Erythroblast (primary cell): ENCODE measurements around the gene AOC1.
A peak's percentile ranks its signal among the peaks of the same experiment; 100 is the strongest.

Experiments
- DNase-seq, 2 experiments: peaks; one replicate each; lab custom pipeline; 2025; lab: John Stamatoyannopoulos, UW
- GATA1 ChIP-seq: IDR thresholded peaks from 2 replicates; pipeline ENCODE4 v1.6.1; 2011; ENCODE audit warnings: low read depth, mild to moderate bottlenecking, control low read depth, low read length, moderate library complexity
- POLR2A ChIP-seq: IDR thresholded peaks from 2 replicates; pipeline ENCODE4 v1.6.1; 2011; ENCODE audit warnings: mild to moderate bottlenecking, low read length

Gene AOC1

DNA sequence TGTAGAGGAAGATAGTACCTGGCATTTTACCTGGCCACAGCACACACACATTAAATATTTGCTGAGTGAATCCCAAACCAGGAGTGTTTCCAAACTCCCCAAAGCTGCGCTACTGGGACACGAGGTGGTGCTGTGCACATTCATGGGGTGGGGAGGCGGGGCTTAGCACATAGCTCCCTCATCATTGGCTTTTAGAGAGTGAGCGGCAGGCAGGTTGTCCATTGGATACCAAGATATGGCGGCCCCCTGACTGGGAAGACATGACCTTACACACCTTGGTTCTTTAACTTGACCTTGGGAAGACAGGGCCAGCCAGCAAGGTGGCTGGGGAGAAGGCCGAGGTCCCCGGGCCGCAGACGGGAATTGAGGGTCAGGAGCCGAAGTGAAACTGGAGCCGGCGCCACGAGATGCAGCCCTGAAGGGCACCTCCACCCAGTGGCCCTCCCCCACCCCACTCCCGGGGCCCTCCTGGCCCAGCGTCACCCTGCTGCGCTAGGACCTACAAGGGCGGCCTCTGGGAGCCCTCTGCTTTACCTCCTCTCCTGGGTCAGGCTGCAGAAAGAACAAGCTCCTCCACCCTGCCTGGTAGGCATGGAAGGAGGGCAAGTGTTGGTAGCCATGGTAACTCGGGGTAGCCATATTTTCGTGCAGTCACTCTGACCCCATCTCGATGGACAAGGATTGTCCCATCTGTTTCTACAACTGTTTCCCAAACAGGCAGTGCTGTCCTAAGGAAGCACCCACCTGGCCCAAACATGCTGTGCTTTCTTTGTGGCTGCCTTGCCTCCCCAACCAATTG is 27.7 kb upstream of the AOC1 start:
- peak in 1 of 2 experiments; percentile 7 for DNase-seq

DNA sequence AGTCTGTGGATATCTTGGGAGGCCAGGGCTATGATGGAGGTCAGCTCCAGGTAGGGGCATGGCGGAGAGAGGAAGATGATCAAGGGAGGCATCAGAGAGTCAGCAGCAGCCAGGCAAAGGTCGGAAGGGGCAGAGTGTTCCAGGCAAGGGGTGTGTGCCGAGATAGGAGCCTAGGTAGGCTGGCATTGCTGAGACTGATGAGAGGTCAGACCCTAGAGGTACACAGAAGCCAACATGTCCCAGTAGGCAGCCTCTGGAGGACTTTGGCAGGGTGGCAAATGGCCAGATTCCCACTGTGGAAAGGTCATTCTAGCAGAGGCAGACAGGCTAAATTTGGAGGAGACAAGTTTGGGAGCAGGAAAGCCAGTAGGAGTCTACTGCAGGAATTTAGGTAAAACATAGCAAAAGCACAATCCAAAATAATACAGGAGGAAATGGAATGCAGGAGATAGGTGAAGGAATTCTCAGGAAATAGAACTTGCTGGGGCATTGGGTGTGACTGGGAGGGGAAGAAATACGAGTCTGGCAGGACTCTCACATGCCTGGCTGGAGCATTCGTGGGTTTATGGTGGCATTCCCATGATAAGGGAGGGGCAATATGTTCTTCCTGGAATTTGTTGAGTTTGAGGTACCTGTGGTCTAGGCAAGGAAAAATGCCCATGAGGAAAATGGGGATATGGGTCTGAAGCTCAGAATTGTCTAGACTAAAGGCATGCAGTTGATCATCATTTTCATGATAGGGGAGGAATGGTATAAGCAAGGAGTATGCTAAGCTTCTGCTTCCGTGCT is 26.1 kb upstream of the AOC1 start:
- no peak for DNase-seq
- TF ChIP-seq POLR2A (no peak), GATA1 (no peak)

More for the DNA sequence above, 27.7 kb upstream of the AOC1 start:
- TF ChIP-seq GATA1 (no peak), POLR2A (no peak)

DNA sequence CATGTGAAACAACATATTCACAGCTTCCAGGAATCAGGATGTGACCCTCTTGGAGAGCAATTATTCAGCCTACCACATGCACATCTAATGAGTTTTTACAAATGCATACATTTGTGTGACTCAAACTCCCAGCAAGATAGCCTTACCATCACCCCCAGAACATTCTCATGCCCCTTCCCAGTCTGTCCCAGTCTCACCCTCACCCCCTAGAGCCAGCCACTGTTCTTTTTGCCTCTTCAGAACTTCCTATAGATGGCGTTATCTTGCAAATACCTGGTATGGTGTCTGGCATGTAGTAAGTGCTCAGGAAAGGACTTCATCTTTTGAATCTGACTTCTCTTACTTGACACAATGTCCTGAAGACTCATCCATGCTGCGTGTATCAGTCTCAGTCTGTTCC is 23.9 kb upstream of the AOC1 start:
- TF ChIP-seq GATA1 (no peak), POLR2A (no peak)
- no peak for DNase-seq

DNA sequence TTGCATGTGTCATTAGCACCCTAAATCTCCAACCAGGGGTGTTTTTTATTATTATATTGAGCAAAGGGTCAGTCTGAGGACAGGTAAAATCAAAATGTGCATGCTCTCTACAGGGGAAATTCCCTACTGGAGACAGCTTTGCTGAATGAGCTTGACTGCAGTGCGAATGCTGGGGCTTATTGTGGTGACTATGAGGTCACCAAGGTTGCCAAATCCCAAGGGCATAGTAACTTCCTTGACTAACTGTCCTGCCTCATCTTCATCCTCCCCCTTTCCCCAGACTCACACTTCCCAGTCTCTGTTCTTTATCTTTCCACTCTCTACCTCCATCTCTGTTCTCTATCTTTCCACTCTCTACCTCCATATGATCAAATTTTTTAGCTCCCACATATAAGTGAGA is 22.9 kb upstream of the AOC1 start:
- DNase-seq, result no peak
- TF ChIP-seq GATA1 (no peak), POLR2A (no peak)

DNA sequence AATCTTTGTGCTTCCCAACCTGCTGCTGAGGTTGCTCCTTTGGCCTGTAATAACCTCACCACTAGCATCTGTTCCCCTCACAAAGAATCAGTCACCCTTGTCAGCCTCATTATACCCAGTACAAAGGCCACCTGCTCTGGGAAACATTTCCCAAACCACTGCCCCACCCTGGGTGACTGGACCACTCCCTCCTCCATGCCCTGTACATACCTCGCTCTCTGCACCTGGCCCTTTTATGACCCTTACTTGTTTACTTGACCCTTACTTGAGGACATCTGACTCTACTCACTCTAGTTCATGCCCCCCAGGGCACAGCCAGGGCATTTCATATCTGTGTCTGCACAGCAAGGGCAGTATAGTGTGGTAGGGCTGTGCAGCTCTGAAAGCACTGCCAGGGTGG is 21.4 kb upstream of the AOC1 start:
- no peak for DNase-seq
- TF ChIP-seq GATA1, result no peak
- TF ChIP-seq POLR2A, result no peak

DNA sequence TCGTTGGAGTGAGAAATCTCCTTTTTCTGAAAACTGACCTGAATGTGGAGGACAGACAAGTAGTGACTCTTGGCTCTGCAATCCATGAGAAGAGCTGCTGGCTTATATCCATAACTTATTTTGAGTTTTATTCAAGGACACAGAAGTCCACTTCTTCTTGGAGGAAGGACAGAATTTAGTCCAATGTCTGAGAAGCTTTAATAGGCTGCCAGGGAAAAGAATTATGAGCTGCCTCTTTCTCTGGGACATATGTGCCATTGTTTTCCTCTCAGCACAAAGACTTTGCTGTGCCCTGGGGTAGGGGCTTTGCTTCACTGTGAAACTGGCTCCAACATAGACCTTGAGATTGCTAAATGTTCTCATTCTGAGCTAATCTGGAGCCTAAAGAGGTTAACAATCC is 20.5 kb upstream of the AOC1 start:
- DNase-seq, result no peak
- TF ChIP-seq GATA1 (no peak), POLR2A (no peak)

DNA sequence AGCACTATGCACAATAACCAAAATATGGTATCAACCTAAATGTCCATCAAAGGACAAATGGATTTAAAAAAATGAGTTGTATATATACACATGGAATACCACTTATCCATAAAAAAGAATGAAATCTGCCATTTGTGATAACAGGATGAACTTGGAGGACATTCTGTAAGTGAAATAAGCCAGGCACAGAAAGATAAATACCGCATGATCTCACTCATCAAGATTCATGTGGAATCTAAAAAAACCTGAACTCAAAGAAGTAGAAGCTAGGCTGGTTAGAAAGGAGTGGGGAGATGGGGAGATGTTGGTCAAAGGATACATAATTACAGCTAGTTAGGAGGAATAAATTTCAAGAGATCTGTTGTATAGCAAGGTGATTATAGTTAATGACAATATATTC is 17.3 kb upstream of the AOC1 start:
- no peak for TF ChIP-seq POLR2A
- no peak for TF ChIP-seq GATA1
- DNase-seq, result no peak

DNA sequence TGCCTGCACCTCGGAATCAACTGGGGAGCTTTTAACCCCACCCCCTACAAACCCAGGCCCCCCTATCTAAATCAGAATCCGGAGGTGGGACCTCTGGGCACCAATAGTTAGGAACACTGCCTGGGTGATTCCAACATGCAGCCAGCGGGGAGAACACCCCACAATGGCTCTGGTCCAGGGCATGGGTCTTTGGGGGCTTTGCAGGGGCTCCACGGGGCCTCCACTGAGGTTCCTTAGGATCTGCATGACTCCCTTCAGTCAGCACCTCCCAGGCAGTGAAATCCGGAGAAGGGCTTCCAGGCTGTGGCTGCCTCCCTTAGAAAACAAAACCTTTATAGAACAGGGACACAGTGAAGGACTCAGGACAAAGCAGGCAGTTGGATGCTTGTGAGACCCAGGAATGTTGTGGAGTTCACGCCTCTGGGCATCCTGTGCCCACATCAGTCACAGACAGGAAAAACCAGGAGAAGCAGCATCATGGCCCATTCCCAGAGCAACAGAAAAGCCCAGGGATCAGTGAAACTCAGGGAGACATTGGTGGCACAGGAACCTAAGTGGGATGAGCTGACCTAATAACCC is 16.5 kb upstream of the AOC1 start:
- no peak for DNase-seq
- TF ChIP-seq GATA1, result no peak
- no peak for TF ChIP-seq POLR2A

DNA sequence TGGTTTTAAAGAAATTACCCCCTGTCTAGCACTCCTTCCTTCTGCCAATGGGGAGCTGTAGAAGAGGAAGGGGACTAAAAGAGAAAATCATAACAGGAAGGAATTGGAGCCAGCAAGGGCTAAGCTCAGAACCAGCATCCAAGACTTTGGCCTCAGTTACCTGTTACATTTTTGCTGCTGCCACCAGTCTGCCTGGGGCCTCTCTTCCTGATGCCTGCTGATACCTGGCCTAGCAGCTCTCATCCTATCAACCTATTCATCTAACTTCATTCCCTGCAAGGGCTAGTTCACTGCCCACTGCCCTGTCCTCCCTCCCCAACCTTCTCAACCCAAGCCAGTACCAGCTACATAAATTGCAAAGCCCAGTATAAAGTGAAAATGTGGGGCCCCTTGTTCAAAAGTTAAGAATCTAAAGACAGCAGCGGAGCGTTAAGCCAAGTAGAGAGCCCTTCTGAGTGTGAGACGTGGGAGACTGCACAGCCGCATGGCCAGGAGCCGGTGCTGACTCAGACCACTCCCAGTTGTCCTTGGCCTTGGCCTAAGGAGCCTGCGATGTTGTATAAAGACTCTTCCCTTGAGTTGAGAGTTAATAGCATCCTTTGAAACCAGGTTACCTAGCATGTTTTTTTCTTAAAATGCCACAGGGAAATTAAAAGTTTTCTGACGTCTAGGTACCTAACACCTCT is 13.2 kb upstream of the AOC1 start:
- no peak for DNase-seq
- TF ChIP-seq POLR2A (no peak), GATA1 (no peak)

DNA sequence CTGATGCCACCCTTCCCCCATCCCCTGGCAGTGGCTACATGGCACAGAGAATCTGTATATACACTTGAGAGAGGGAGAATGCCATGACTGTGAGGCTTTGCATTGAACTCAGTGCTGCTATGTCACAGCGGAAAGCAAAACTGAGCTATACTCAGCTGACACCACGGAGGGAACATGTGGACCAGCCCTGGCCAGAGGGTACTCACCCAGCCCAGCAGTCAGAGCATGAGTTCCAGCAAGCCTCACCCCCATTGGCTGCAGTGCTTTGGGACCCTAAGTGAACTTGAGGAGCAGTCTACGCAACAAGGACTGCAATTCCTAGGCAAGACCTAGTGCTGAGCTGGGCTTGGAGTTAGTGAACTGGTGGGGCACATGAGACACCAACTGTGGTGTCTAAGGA is 10.3 kb upstream of the AOC1 start:
- TF ChIP-seq POLR2A (no peak), GATA1 (no peak)
- DNase-seq, result no peak

DNA sequence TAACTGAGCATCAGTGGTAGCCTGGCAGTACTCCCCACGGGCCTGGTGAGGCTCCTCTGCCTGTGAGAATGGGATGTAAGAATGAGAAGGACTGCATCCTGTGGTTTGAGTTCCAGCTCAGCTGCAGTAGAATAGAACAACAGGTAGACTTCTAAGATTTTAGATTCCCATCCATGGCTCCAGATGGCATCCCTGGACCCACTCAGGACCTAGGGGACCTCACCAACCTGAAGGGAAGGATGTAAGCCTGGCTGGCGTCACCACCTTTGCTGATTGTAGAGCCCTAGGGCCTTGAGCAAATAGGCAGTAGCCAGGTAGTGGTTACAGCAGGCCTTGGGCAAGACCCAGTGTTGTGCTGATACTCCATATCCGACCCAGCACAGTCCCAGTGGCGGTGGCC is 9.6 kb upstream of the AOC1 start:
- no peak for DNase-seq
- TF ChIP-seq POLR2A (no peak), GATA1 (no peak)

DNA sequence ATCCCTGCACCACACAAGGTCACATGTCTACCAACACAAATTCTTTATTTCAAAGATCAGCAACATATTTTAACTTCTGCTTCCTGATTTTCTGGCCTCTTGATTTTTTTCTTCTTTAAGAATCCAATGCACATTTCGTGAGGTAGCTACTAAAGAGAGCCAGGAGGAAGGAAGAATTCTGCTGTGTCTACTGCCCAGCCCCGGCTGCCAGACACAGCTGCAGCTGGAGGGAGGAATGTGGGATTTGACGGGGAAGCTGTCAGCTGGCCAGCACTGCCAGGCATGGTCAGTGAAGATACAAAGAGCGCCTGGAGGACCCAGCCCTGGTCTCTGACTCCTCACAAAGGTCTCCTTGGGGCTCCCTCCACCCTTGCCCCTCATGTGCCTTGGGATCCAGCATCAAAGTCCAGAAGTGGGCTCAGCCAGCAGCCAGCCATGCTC is 6.9 kb upstream of the AOC1 start:
- TF ChIP-seq POLR2A (no peak), GATA1 (no peak)
- no peak for DNase-seq

DNA sequence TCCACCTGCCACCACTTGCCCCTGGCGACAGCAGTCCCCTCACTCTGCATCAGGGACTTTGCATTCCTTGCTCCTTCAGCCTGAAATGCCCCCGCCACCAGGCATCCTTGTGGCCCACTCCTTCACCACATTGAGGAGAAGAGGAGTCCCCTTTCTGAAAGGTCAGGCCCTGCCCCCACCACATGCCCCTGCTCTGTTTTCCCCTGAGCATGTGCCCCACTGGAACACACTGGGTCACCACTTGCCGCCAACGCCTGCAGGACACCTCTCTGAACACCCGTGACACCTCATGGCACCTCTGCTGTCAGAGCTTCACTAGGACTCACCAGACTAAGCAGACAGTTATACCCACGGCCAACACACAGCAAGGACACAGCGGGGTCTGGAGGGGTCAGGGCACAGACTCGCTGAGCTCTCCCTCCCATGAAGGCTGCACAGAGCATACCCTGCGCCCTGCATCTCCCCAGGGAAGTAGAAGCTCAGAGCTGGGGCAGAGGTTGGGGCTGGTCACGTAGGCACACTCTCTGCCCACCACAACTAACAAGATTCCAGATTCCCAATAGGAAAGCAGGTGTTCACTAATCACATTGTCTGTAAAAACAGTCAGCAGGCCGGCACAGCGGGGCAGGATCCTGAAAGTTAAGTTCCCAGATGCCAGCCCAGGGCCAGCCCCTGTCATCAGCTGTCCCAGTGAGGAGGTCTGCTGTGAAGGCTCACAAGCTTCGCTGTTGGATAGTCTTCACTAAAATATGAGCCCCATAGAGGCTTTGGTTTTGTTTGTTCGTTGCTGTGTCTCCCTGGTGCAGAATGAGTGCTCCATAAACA is 5.8 kb upstream of the AOC1 start:
- TF ChIP-seq GATA1 (no peak), POLR2A (no peak)
- no peak for DNase-seq
